Natural killer cell (primary cell): Measurements from ENCODE around the gene SLC51A. TPM values are rescaled to one million over a fixed set of nuclear protein-coding genes. Genes with fewer than 3 reads are reported as not detected.

Experiments used
- ATAC-seq, 3 donors: fragments of 150-1000 bp in 2 of 3; fragments of 200-7000 bp in 1 of 3; cut with Tn5 transposase; 1 replicate in 1 of 3; 2 replicates in 2 of 3; pipeline ENCODE4 v1.10.0; 2021; ENCODE audit warnings: mild to moderate bottlenecking in 2 of 3, moderate library complexity in 2 of 3
- DNase-seq, 2 donors: peaks; one replicate each; pipeline versions ENCODE4 v3.0.0 to v3.0.0-alpha.2; 2013 to 2021; ENCODE audit warnings: mixed read lengths in 1 of 2
- H3K27ac ChIP-seq: one replicate; pipeline ENCODE4 v1.5.1; 2013; ENCODE audit warnings: mild to moderate bottlenecking, low read length
- H3K27me3 ChIP-seq: one replicate; pipeline ENCODE4 v1.6.1; 2013; ENCODE audit warnings: low read length; ENCODE audit not compliant: control insufficient read depth, insufficient read depth
- H3K36me3 ChIP-seq: one replicate; pipeline ENCODE4 v1.6.1; 2013; ENCODE audit warnings: low read length; ENCODE audit not compliant: control insufficient read depth, insufficient read depth
- H3K4me1 ChIP-seq: one replicate; pipeline ENCODE4 v1.6.1; 2013; ENCODE audit warnings: low read length; ENCODE audit not compliant: control insufficient read depth, insufficient read depth
- H3K4me3 ChIP-seq: one replicate; pipeline ENCODE4 v1.5.1; 2013; ENCODE audit warnings: low read length
- H3K9me3 ChIP-seq: one replicate; pipeline ENCODE4 v1.6.1; 2013; ENCODE audit warnings: low read length; ENCODE audit not compliant: control insufficient read depth, insufficient read depth
- H3K27ac Mint-ChIP-seq, 2 donors: one replicate each; pipeline ENCODE4 v1.8.0; 2022; ENCODE audit warnings: mild to moderate bottlenecking in 2 of 2, mixed read lengths in 2 of 2, moderate library complexity in 1 of 2
- H3K27me3 Mint-ChIP-seq, 2 donors: one replicate each; pipeline ENCODE4 v1.8.0; 2022; ENCODE audit warnings: low read depth in 2 of 2, mixed read lengths in 2 of 2
- H3K36me3 Mint-ChIP-seq: one replicate; pipeline ENCODE4 v1.8.0; 2022; ENCODE audit warnings: mixed read lengths
- H3K4me1 Mint-ChIP-seq, 2 donors: one replicate each; pipeline ENCODE4 v1.8.0; 2022; ENCODE audit warnings: mixed read lengths in 2 of 2
- H3K4me3 Mint-ChIP-seq: one replicate; pipeline ENCODE4 v1.8.0; 2022; ENCODE audit warnings: mild to moderate bottlenecking, moderate library complexity, mixed read lengths
- H3K9me3 Mint-ChIP-seq, 2 donors: one replicate each; pipeline ENCODE4 v1.8.0; 2022; ENCODE audit warnings: mixed read lengths in 2 of 2
- WGBS: methylation state at CpG from one replicate; pipeline ENCODE4 v1.1.7; 2013; ENCODE audit warnings: missing lambda C conversion rate; ENCODE audit not compliant: insufficient coverage; 5-methylcytosine and 5-hydroxymethylcytosine counted together
- intact Hi-C: fragments of 100-400 bp; cut with micrococcal nuclease; formaldehyde crosslinking; loops from one replicate; pipeline ENCODE4 v1.14.2; 2022
- total RNA-seq, 4 donors: library from RNA; stranded (reverse); fragments of 120-200 nt in 1 of 4; gene quantifications; one replicate each; pipeline versions ENCODE4 v1.2.3 to v1.2.4, GENCODE V29; 2013 to 2022
- TF ChIP-seq, protein P1 (sequence below): fragments of 200-600 bp; IDR thresholded peaks from one replicate; pipeline ENCODE4 v1.8.0; 2022; ENCODE audit warnings: antibody characterized with exemption

The SLC51A gene
- total RNA-seq, 3 donors from 2014 or later (not counting 1 experiment from before 2014, with no cell fraction given): not detected

DNA sequence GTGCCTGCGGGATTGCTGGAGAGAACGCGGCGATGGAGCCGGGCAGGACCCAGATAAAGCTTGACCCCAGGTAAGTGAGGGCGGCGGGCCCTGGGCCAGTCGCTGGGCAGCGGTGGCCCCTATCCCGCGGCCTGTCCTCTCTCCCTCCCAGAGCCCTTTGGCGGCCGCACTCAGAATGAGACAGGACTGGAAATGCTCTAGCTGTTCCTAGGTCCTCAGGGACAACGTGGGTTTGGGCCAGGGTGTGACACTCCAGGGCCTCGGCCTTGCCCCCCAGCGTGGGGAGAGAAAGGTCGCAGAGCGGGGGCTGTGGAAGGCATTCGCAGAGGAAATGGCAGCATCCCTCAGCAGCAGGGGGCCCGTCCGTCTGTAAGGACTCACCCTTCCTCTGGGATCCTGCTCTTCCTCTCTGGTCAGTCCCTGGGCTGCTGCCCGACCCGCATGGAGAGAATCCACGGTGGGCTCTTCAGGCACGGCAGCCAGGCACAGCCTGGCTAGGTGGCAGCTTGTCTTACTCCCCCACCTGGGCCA is 412 bp downstream of the SLC51A start:
- ATAC-seq (no peak), DNase-seq (no peak)
- Mint-ChIP-seq H3K36me3 (no peaks in the 10 kb centered on the region), H3K27me3 (no peaks in the 10 kb centered on the region), H3K27ac (no peak overlapping the region), H3K4me1 (peaks cover 14 to 16% of the 10 kb centered on the region in 2 donors), H3K9me3 (no peaks in the 10 kb centered on the region), H3K4me3 (no peak overlapping the region)
- H3K9me3 ChIP-seq: no peaks in the 10 kb centered on the region
- peaks cover 21% of the 10 kb centered on the region for H3K4me1 ChIP-seq
- WGBS: 89% methylated on average over 25 of the region's 25 CpGs
- no peak overlapping the region for H3K27ac ChIP-seq
- TF ChIP-seq, protein P1, sequence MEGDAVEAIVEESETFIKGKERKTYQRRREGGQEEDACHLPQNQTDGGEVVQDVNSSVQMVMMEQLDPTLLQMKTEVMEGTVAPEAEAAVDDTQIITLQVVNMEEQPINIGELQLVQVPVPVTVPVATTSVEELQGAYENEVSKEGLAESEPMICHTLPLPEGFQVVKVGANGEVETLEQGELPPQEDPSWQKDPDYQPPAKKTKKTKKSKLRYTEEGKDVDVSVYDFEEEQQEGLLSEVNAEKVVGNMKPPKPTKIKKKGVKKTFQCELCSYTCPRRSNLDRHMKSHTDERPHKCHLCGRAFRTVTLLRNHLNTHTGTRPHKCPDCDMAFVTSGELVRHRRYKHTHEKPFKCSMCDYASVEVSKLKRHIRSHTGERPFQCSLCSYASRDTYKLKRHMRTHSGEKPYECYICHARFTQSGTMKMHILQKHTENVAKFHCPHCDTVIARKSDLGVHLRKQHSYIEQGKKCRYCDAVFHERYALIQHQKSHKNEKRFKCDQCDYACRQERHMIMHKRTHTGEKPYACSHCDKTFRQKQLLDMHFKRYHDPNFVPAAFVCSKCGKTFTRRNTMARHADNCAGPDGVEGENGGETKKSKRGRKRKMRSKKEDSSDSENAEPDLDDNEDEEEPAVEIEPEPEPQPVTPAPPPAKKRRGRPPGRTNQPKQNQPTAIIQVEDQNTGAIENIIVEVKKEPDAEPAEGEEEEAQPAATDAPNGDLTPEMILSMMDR: no peak
- intact Hi-C loops: no loop called here
- H3K4me3 ChIP-seq: no peak overlapping the region
- H3K27me3 ChIP-seq: no peaks in the 10 kb centered on the region
- no peaks in the 10 kb centered on the region for H3K36me3 ChIP-seq

- H3K4me3 ChIP-seq: no peak overlapping the region
- WGBS: 91% methylated on average over 8 of the region's 12 CpGs
- Mint-ChIP-seq H3K4me1 (peaks cover 14 to 16% of the 10 kb centered on the region in 2 donors), H3K4me3 (peak overlapping the region; percentile 43), H3K9me3 (no peaks in the 10 kb centered on the region), H3K36me3 (no peaks in the 10 kb centered on the region), H3K27me3 (no peaks in the 10 kb centered on the region), H3K27ac (peak overlapping the region in 1 of 2 donors; percentile 3)
- intact Hi-C loops: no loop called here
- peaks cover 21% of the 10 kb centered on the region for H3K4me1 ChIP-seq
- DNase-seq (no peak), ATAC-seq (no peak)
- no peaks in the 10 kb centered on the region for H3K27me3 ChIP-seq
- TF ChIP-seq, protein P1: no peak
- no peak overlapping the region for H3K27ac ChIP-seq
- H3K9me3 ChIP-seq: no peaks in the 10 kb centered on the region
- H3K36me3 ChIP-seq: no peaks in the 10 kb centered on the region
Measured at GRCh38 chr3:196217307-196218154, 1.2 kb downstream of the SLC51A start.

- Histone ChIP-seq H3K36me3 (no peaks in the 10 kb centered on the region), H3K27ac (no peak overlapping the region), H3K4me3 (no peak overlapping the region), H3K9me3 (no peaks in the 10 kb centered on the region), H3K27me3 (no peaks in the 10 kb centered on the region), H3K4me1 (peaks cover 21% of the 10 kb centered on the region)
- 95% methylated on average over 13 of the region's 13 CpGs for WGBS
- H3K9me3 Mint-ChIP-seq: no peaks in the 10 kb centered on the region
- H3K4me3 Mint-ChIP-seq: no peak overlapping the region
- H3K27me3 Mint-ChIP-seq: no peaks in the 10 kb centered on the region
- no peaks in the 10 kb centered on the region for H3K36me3 Mint-ChIP-seq
- DNase-seq (no peak), ATAC-seq (no peak)
- peaks cover 14 to 16% of the 10 kb centered on the region in 2 donors for H3K4me1 Mint-ChIP-seq
- TF ChIP-seq, protein P1: no peak
- H3K27ac Mint-ChIP-seq: peak overlapping the region in 1 of 2 donors; percentile 3
- intact Hi-C loops: no loop called here
Measured at GRCh38 chr3:196218155-196218712, 1.9 kb downstream of the SLC51A start.
